WI38 (cell line): Measurements from ENCODE around the gene IQSEC1.

Experiments used
- H3K4me3 ChIP-seq: 2 replicates; pipeline ENCODE4 v1.5.1; 2011; ENCODE audit warnings: low read depth, mild to moderate bottlenecking, control low read depth, low read length
- CTCF ChIP-seq: IDR thresholded peaks from 2 replicates; pipeline ENCODE4 v1.5.1; 2012; ENCODE audit warnings: low read depth, mild to moderate bottlenecking, control low read depth, low read length

Gene IQSEC1

DNA sequence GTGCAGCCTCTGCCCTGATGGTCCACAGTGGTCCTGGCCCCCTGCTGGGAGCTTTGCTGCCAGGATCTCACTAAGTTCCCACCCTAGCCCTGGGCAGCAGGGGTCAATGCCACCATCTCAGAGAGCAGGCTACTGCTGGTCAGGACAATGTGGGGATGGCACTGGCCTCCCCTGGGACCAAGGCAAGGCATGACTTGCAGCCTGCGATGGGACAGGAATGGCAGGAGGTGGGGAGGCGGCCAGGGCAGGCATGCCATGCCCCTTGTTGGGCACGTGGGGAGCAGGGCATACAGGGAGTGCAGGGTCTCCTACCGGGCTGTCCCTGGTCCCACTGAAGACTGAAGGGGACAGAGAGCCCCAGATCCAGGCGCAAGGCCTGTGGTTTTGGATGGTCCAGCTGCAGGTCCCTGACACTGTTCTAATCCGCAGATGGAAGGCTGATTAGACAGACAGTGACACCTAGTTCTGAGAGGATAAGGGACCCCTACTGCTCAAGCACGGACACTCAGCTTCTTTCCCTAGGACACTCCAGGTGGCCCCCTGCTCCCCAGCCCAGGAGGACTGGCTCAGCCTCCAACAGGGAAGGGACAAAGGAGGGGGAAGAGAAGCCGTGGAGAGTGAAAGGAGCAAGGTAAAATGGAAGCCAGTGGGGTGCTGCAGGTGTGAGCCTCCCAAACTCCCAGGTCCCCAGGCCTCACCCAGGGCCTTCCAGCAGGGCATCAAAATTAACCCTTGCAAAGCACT lies 162.7 kb downstream of the IQSEC1 start:
- TF ChIP-seq CTCF = no peak
- H3K4me3 ChIP-seq = no peak overlapping the region

DNA sequence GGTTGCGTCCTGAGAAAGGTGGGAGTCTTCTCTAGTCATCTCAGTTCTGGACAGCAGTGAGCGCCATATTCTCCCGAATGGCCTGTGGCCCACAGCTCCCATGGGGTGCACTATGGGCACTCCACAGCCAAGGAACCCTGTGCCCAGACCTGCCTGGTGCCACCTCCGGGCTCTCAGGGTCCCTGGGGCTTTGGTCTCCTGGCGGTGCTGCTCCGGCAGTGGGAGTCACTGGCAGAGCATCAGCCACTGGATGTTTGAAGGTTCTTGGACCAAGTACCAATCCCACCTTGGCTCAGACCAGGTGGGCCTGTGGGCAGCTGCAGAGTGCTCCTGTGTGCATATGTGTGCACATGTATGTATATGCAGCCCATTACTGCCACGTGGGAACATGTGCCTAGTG lies 163.5 kb downstream of the IQSEC1 start:
- no peak for TF ChIP-seq CTCF
- no peak overlapping the region for H3K4me3 ChIP-seq

- no peak for TF ChIP-seq CTCF
- H3K4me3 ChIP-seq = no peak overlapping the region
These were observed 164.4 kb downstream of the IQSEC1 start for GRCh38 chr3:12908859-12909258.

GRCh38 chr3:12908136-12908730 lies 165.0 kb downstream of the IQSEC1 start:
- H3K4me3 ChIP-seq = no peak overlapping the region
- TF ChIP-seq CTCF = no peak

- H3K4me3 ChIP-seq = no peak overlapping the region
These were observed 165.5 kb downstream of the IQSEC1 start for GRCh38 chr3:12907729-12908128.

DNA sequence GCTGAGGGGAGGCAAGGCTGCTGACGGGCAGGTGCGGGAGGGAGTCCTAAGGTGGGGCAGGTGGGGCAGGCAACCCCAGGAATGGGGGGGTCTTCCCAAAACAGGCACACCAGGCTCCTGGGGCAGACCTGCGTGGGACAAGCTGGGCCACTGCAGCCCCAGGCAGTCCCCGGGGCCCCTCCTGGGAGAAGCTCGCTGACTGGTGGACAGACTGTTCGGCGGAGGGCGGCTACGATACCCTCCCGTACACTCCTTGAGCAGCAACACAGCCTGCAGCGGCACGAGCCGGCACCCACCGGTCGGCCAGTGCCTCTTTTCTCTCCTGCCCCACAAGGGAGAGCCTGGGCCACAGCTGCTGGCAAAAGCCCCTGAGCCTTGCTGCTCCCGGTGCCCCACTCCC lies 165.9 kb downstream of the IQSEC1 start:
- TF ChIP-seq CTCF = no peak
- H3K4me3 ChIP-seq = no peak overlapping the region

More at GRCh38 chr3:12907729-12908128, 165.5 kb downstream of the IQSEC1 start:
- no peak for TF ChIP-seq CTCF

- TF ChIP-seq CTCF = no peak
- H3K4me3 ChIP-seq = no peak overlapping the region
These were observed 166.3 kb downstream of the IQSEC1 start for GRCh38 chr3:12906916-12907290.
